Adrenal gland (tissue), 12 donors: ENCODE results near the gene FCHSD1. TPM values are rescaled to one million over a fixed set of nuclear protein-coding genes. Genes with fewer than 3 reads are reported as not detected.

Source experiments
- DNase-seq, 7 donors: peaks; one replicate each; pipeline ENCODE4 v3.0.0-alpha.2; 2019 to 2020
- H3K27ac ChIP-seq, 5 donors: fragments of 200-600 bp; sonication (generic) in 4 of 5; 1 replicate in 3 of 5; 2 replicates in 2 of 5; pipeline versions ENCODE4 v1.5.1 to v1.8.0; 2016 to 2020; ENCODE audit warnings: mild to moderate bottlenecking in 1 of 5
- H3K27me3 ChIP-seq: fragments of 200-600 bp; 2 replicates; pipeline ENCODE4 v1.8.0; 2021
- H3K36me3 ChIP-seq, 2 donors: fragments of 200-600 bp; replicated peaks in 1 of 2; 1 replicate in 1 of 2; 2 replicates in 1 of 2; pipeline versions ENCODE4 v1.5.1 to v1.8.0; 2018 to 2022
- H3K4me1 ChIP-seq, 2 donors: fragments of 200-600 bp; replicated peaks in 1 of 2; 1 replicate in 1 of 2; 2 replicates in 1 of 2; pipeline versions ENCODE4 v1.5.1 to v1.8.0; 2018 to 2021
- H3K4me3 ChIP-seq, 4 donors: fragments of 200-600 bp; sonication (generic) in 3 of 4; one replicate each; pipeline ENCODE4 v1.5.1; 2016 to 2018
- H3K9me3 ChIP-seq, 3 donors: fragments of 200-600 bp; sonication (generic) in 1 of 3; replicated peaks in 1 of 3; 1 replicate in 2 of 3; 2 replicates in 1 of 3; pipeline versions ENCODE4 v1.5.1 to v1.8.0; 2016 to 2021
- POLR2A ChIP-seq, 2 donors: fragments of 450-650 bp; IDR thresholded peaks; one replicate each; pipeline ENCODE4 v1.6.1; 2017; ENCODE audit warnings: antibody characterized with exemption in 2 of 2, mild to moderate bottlenecking in 2 of 2, moderate library complexity in 1 of 2
- WGBS, 4 donors: extraction: QIAGEN DNeasy Blood & Tissue Kit in 2 of 4; methylation state at CpG; one replicate each; pipeline versions ENCODE4 v1.1.5 to v1.1.7; 2013 to 2017; 5-methylcytosine and 5-hydroxymethylcytosine counted together
- intact Hi-C, 2 donors: fragments of 100-400 bp; cut with DNase I; formaldehyde crosslinking; loops; one replicate each; pipeline versions ENCODE4 v1.14.1 to v1.15.0; 2022 to 2023
- polyA plus RNA-seq, 3 donors: library from polyadenylated mRNA; stranded (reverse); fragments of 200-250 nt in 2 of 3; fragments of 350-450 nt in 1 of 3; fragmentation: Illumina TruSeq in 1 of 3; extraction: RNeasy Lipid Tissue Mini Kit (QIAGEN cat#74804) in 1 of 3; gene quantifications; one replicate each; pipeline ENCODE4 v1.2.3, GENCODE V29; 2013 to 2014
- total RNA-seq, 9 donors: library from RNA; depleted of rRNA in 4 of 9; stranded (reverse); fragments of >200 nt in 4 of 9; fragments of 120-200 nt in 1 of 9; fragmentation: NEBNext Ultra II Directional in 1 of 9; extraction: Animal tissue kit (Norgen Biotek cat#: 25700) in 1 of 9; gene quantifications; one replicate each; pipeline versions ENCODE4 v1.1.0 to v1.2.4, GENCODE V29; 2013 to 2023
- TF ChIP-seq, protein P1 (sequence below), 6 experiments: fragments of 450-650 bp in 4 of 6; fragments of 200-600 bp in 2 of 6; sonication (generic) in 1 of 6; IDR thresholded peaks; 1 replicate in 5 of 6; 2 replicates in 1 of 6; pipeline versions ENCODE4 v1.5.1 to v1.8.0; 2016 to 2021; ENCODE audit warnings: antibody characterized with exemption in 6 of 6, mild to moderate bottlenecking in 2 of 6, moderate library complexity in 1 of 6
- donor health status: healthy with polysubstance abuse.
- donor health status: Bipolar disorder and iron deficiency.
- donor health status: DM: yes; HTN: yes; CAD: no.
- donor health status: DM: no; HTN: no; CAD: no.
- donor health status: DM: no; HTN: no; CAD: no.
- donor health status: DM: yes; HTN: yes; CAD: no.

Gene FCHSD1
- total and polyA plus RNA-seq, 12 donors = 3.7 to 53.9 (median 16.9) TPM

DNA sequence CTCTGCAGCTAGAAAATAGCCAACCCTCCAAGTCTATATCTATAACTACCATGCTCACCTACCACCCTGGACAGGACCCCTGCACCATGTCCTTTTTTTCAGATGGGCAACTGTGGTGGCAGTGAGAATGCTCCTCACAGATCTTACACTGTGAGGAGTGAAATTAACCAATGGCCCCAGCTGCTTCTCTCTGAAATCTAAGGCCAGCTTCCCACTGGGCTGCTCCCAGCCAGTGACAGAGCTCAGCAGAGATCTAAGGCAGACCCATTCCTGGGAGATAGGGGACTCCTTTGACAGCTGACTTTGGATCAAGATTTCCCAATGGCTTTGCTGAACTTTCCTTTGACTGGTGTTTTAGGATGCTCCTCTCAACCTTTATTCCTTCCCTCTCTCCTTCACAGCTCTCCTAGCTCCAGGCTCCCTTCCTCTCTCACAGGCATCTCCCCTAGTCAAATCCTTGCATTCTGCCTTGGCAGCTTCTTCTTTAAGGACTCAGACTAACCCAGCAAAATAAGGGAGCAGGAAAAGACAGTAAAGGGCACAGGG is 32.5 kb upstream of the FCHSD1 start:
- Histone ChIP-seq H3K27me3 (no peaks in the 10 kb centered on the region), H3K36me3 (no peaks in the 10 kb centered on the region), H3K4me3 (no peak overlapping the region), H3K4me1 (peaks cover 10 to 15% of the 10 kb centered on the region in 2 donors), H3K9me3 (no peaks in the 10 kb centered on the region), H3K27ac (peak overlapping the region in 1 of 5 donors; percentile 2)
- no peak for DNase-seq
- intact Hi-C loops = loop anchor here in 1 of 2 donors (5.0 kb wide), 1 partner anchor 274 kb away; the partner anchor contains the start of gene PCDH12
- TF ChIP-seq POLR2A (IDR thresholded peaks at IDR 0.05) = no peak
- TF ChIP-seq, protein P1, sequence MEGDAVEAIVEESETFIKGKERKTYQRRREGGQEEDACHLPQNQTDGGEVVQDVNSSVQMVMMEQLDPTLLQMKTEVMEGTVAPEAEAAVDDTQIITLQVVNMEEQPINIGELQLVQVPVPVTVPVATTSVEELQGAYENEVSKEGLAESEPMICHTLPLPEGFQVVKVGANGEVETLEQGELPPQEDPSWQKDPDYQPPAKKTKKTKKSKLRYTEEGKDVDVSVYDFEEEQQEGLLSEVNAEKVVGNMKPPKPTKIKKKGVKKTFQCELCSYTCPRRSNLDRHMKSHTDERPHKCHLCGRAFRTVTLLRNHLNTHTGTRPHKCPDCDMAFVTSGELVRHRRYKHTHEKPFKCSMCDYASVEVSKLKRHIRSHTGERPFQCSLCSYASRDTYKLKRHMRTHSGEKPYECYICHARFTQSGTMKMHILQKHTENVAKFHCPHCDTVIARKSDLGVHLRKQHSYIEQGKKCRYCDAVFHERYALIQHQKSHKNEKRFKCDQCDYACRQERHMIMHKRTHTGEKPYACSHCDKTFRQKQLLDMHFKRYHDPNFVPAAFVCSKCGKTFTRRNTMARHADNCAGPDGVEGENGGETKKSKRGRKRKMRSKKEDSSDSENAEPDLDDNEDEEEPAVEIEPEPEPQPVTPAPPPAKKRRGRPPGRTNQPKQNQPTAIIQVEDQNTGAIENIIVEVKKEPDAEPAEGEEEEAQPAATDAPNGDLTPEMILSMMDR (IDR thresholded peaks at IDR 0.05) = no peak

DNA sequence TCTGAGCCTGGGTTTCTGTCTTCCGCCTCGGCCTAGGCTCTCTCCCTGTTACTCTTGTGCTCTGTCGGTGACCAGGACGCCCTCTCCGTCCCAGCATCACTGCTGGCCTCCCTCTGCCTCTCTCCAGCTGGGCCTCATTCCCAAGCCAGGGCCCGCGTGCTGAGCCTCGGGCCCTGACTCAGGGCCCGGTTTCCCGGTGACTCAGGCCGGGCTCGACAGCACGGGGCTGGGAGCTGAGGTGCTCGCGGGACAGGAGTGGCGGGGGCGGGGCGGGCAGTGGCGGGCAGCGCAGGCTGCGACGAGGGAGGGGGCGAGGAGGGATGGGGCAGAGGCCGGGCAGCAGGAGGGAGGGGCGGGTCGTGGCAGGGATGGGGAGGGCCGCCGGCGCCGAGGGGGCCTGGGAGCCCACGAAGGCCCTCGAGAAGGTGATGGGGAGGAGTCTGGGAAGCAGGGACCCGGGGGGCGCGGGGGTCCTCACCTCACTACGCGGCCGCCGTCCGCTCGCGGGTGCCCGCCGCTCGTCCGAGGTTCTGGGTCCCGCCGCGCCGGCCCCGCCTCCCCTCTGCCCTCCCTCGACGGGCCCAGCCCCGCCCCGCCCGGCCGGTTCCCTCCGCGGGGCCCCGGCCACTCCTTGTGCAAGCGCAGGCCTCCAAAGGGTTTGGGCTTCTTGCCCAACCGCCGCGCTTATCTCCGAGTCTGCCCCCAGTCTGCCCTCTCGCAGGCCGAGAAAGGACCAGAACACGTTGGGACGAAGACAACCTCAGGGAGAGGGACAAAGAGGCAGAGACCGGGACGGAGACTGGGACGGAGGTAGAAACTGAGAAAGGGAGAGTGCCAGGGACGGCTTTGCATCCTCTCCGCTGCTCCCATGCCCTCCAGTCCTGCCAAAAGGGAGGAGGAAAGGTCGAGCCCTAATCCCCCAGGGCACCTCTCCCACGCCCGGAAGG is 30.8 kb upstream of the FCHSD1 start, which contains the start of gene ARAP3:
Gene ARAP3, minus strand, starts transcription at position 536 of the 947 bp plus-strand sequence. CDS start 1,744 bp downstream, outside the sequence.
- Histone ChIP-seq H3K27me3 (no peaks in the 10 kb centered on the region), H3K4me3 (peak within 1 kb of the TSS in 2 of 4 donors; percentile 16 to 76), H3K27ac (peak within 1 kb of the TSS in 4 of 5 donors; percentile 75 to 97 (median 82)), H3K9me3 (no peaks in the 10 kb centered on the region), H3K36me3 (no peaks in the 10 kb centered on the region), H3K4me1 (peaks cover 10 to 15% of the 10 kb centered on the region in 2 donors)
- intact Hi-C loops = loop anchor here in 1 of 2 donors (5.0 kb wide), 1 partner anchor 275 kb away; the partner anchor contains the start of gene PCDH12
- peak; percentile 88 to 97 (median 94) for DNase-seq
- WGBS, 4 donors = 4 to 17% (median 8%) methylated on average over 24 to 77 of the region's 77 CpGs
- peak in 1 of 2 donors; percentile 36 for TF ChIP-seq POLR2A (IDR thresholded peaks at IDR 0.05)
- TF ChIP-seq, protein P1 (IDR thresholded peaks at IDR 0.05) = no peak

DNA sequence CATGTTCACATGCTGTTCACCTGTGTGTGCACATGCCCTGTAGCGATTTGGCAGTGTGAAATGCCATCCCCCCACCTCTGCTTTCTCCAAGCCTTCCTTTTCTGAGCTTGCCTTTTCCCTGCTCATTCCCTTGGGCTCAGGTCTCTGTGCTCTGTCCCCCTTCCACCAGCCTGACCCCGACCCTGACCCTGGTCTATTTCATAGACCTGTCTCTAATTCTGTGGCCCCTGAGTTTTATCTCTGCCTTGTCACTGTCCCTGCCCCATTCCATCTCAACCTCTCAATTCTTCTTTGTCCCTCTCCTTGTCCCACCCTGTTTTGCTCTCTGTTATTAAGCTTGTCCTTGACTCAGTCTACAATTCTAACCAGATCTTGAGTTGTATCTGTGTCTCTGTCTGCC is 30.1 kb upstream of the FCHSD1 start:
- Histone ChIP-seq H3K9me3 (no peaks in the 10 kb centered on the region), H3K27ac (peak overlapping the region in 4 of 5 donors; percentile 75 to 97 (median 82)), H3K27me3 (no peaks in the 10 kb centered on the region), H3K4me3 (peak overlapping the region in 2 of 4 donors; percentile 16 to 76), H3K4me1 (peaks cover 10 to 15% of the 10 kb centered on the region in 2 donors), H3K36me3 (no peaks in the 10 kb centered on the region)
- intact Hi-C loops = loop anchor here in 1 of 2 donors (5.0 kb wide), 1 partner anchor 276 kb away; the partner anchor contains the start of gene PCDH12
- no peak for DNase-seq
- TF ChIP-seq, protein P1 (IDR thresholded peaks at IDR 0.05) = no peak
- TF ChIP-seq POLR2A (IDR thresholded peaks at IDR 0.05) = no peak
- 61 to 78% (median 68%) methylated on average over 2 of the region's 2 CpGs for WGBS, 4 donors

DNA sequence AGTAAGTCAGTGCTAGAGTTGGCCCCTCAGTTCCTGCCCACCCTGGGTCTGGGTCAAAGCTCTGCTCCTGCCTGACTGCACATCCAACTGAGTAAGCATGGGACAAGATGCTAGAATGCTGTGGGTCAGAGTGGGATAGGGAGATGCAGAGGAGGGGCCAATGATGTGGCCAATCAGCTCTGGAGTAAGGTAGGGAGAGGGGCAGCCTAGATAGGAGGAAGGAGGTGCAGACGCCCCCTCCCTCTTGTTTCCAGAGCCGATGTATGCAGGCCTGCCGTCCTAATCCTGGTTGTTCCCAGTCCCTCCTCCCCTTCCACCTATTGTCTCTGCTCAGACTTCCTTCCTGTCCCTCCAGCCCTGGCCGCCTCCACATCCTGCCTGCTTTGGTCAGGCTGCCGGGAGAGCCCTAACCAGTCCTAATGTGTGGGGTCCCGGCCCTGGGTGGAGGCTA is 29.6 kb upstream of the FCHSD1 start:
- Histone ChIP-seq H3K27ac (peak overlapping the region in 3 of 5 donors; percentile 80 to 97 (median 83)), H3K4me3 (peak overlapping the region in 1 of 4 donors; percentile 76), H3K9me3 (no peaks in the 10 kb centered on the region), H3K4me1 (peaks cover 10 to 15% of the 10 kb centered on the region in 2 donors), H3K27me3 (no peaks in the 10 kb centered on the region), H3K36me3 (no peaks in the 10 kb centered on the region)
- intact Hi-C loops = loop anchor here in 1 of 2 donors (5.0 kb wide), 1 partner anchor 277 kb away; the partner anchor contains the start of gene PCDH12
- WGBS, 4 donors = 47 to 62% (median 54%) methylated on average over 4 to 6 of the region's 6 CpGs
- peak; percentile 50 to 82 (median 54) for DNase-seq
- TF ChIP-seq, protein P1 (IDR thresholded peaks at IDR 0.05) = no peak
- TF ChIP-seq POLR2A (IDR thresholded peaks at IDR 0.05) = peak in 1 of 2 donors; percentile 29
